Measurements from ENCODE around the gene HBA2.

GRCh38 chr16:183005-183404 is 10.3 kb downstream of the HBA2 start:
- TF ChIP-seq POLR2A (IDR thresholded peaks at IDR 0.05; ENCODE audit: low read depth, low read length), result no peak
- TF ChIP-seq TAF1 (IDR thresholded peaks at IDR 0.05; ENCODE audit: low read depth, low read length), result no peak
- TF ChIP-seq SPI1 (IDR thresholded peaks at IDR 0.05; ENCODE audit: low read depth, low read length), result no peak
- TF ChIP-seq POLR2AphosphoS5 (IDR thresholded peaks at IDR 0.05; ENCODE audit: low read depth, low read length), result peak; percentile 19; the same call in 1 of the 2 replicates
- no peak for TF ChIP-seq PAX5 (IDR thresholded peaks at IDR 0.05; ENCODE audit: insufficient read depth, low read length, severe bottlenecking)
- no peak for TF ChIP-seq POU2F2 (IDR thresholded peaks at IDR 0.05; ENCODE audit: low read depth, low read length)
